ENCODE data around the gene FSTL5. TPM values are rescaled to one million over a fixed set of nuclear protein-coding genes. Genes with fewer than 3 reads are reported as not detected.

FSTL5 gene
- total RNA-seq, 1 experiment from 2014 or later, result not detected

DNA sequence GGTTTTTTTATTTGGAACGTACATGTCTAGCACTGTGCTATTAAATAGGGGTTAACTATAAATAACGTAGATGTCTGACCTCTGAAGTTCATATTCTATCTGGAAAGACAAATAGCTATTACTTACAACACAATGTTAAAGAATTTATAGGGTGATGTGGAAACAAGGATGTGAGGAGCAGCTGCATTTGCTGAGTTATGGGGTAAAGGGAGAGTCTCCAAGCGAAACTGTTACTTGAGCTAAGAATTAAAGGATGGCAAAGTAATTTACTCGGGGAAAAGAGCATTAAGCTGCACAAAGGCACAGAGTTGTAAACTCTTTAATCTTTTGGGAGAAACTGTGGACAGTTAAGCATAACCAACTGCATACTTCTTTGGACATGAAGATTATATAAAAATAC is 117.7 kb downstream of the FSTL5 start:
- H3K4me1 ChIP-seq (ENCODE audit: insufficient read depth, low read length), result no peaks in the 10 kb centered on the region
- H3K27ac ChIP-seq (ENCODE audit: insufficient read length, low read depth, low read length), result no peak overlapping the region
- no peaks in the 10 kb centered on the region for H3K23me2 ChIP-seq (ENCODE audit: insufficient read length, low read depth, low read length, poor library complexity, severe bottlenecking)
- H2BK12ac ChIP-seq (ENCODE audit: insufficient read length, low read depth, low read length), result no peak overlapping the region
- H4K20me1 ChIP-seq (ENCODE audit: control insufficient read depth, insufficient read depth, insufficient read length), result no peaks in the 10 kb centered on the region
- H2BK20ac ChIP-seq (ENCODE audit: low read depth, low read length, poor library complexity, severe bottlenecking), result no peak overlapping the region
- H3K27me3 ChIP-seq (ENCODE audit: insufficient read depth, low read length), result no peaks in the 10 kb centered on the region
- H3K9ac ChIP-seq (ENCODE audit: extremely low read depth, insufficient read length, low read length), result no peak overlapping the region
- no peaks in the 10 kb centered on the region for H3K79me2 ChIP-seq (ENCODE audit: insufficient read depth, low read length)
- no peak overlapping the region for H3K14ac ChIP-seq (ENCODE audit: insufficient read depth, low read length)
- H3K18ac ChIP-seq (ENCODE audit: insufficient read length, low read depth, low read length), result no peak overlapping the region
- no peak overlapping the region for H4K5ac ChIP-seq (ENCODE audit: insufficient read length, low read depth, low read length)
- H3K79me1 ChIP-seq (ENCODE audit: insufficient read depth, low read depth, low read length, poor library complexity, severe bottlenecking), result no peaks in the 10 kb centered on the region
- H3K9me3 Mint-ChIP-seq, result no peaks in the 10 kb centered on the region; a peak in 1 of 5 replicates
- peaks cover 0 to 2% of the 10 kb centered on the region in 2 experiments; a peak in 1 of 4 replicates for H3K4me1 Mint-ChIP-seq
- H3K9me3 ChIP-seq (ENCODE audit: control insufficient read depth, low read depth, low read length), result no peaks in the 10 kb centered on the region
- H3K4ac ChIP-seq (ENCODE audit: low read depth, low read length), result no peak overlapping the region
- no peak overlapping the region for H3K56ac ChIP-seq (ENCODE audit: insufficient read length, low read depth, low read length)
- no peak overlapping the region for H4K91ac ChIP-seq (ENCODE audit: insufficient read length, low read depth, low read length)
- H3K36me3 Mint-ChIP-seq (ENCODE audit: insufficient read depth in 1 of 3, low read depth in 3 of 3), result no peaks in the 10 kb centered on the region
- H2BK5ac ChIP-seq (ENCODE audit: insufficient read length, low read length), result no peak overlapping the region
- no peak overlapping the region for H2AK5ac ChIP-seq (ENCODE audit: insufficient read length, low read length)
- H3T11ph ChIP-seq (ENCODE audit: low read length), result no peak overlapping the region
- H2BK15ac ChIP-seq (ENCODE audit: low read depth, low read length), result no peak overlapping the region
- H2BK120ac ChIP-seq (ENCODE audit: low read depth, low read length, poor library complexity, severe bottlenecking), result no peak overlapping the region
- H3K27me3 Mint-ChIP-seq (ENCODE audit: low read depth), result no peaks in the 10 kb centered on the region
- H3K27ac Mint-ChIP-seq, result no peak overlapping the region; a peak in 1 of 7 replicates
- TF ChIP-seq, protein P1, sequence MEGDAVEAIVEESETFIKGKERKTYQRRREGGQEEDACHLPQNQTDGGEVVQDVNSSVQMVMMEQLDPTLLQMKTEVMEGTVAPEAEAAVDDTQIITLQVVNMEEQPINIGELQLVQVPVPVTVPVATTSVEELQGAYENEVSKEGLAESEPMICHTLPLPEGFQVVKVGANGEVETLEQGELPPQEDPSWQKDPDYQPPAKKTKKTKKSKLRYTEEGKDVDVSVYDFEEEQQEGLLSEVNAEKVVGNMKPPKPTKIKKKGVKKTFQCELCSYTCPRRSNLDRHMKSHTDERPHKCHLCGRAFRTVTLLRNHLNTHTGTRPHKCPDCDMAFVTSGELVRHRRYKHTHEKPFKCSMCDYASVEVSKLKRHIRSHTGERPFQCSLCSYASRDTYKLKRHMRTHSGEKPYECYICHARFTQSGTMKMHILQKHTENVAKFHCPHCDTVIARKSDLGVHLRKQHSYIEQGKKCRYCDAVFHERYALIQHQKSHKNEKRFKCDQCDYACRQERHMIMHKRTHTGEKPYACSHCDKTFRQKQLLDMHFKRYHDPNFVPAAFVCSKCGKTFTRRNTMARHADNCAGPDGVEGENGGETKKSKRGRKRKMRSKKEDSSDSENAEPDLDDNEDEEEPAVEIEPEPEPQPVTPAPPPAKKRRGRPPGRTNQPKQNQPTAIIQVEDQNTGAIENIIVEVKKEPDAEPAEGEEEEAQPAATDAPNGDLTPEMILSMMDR (conservative IDR thresholded peaks at IDR 0.05), result no peak
- no peak overlapping the region for H3K23ac ChIP-seq (ENCODE audit: insufficient read length, low read depth, low read length)
- H3K4me3 Mint-ChIP-seq, result no peak overlapping the region
- DNase-seq, result no peak
- H3K4me2 ChIP-seq (ENCODE audit: insufficient read depth, insufficient read length, low read length), result no peak overlapping the region
- H2AFZ ChIP-seq (ENCODE audit: low read length), result no peak overlapping the region
- no CpG with 5 or more reads among the region's 4 CpGs for WGBS (ENCODE audit: extremely low coverage, insufficient read length, low lambda C conversion rate)
- no peak overlapping the region for H4K8ac ChIP-seq (replicated peaks; ENCODE audit: insufficient read length, low read depth, low read length)

Data from H9 (cell line).